BE2C (cell line): Measurements from ENCODE around the gene L3MBTL2.
A peak's percentile ranks its signal among the peaks of the same experiment; 100 is the strongest.

Experiments used
- DNase-seq: peaks from one replicate; pipeline ENCODE4 v3.0.0-alpha.2; 2020
- H3K27me3 ChIP-seq: fragments of 250-450 bp; sonication (Bioruptor Pico); 2 replicates; pipeline ENCODE4 v1.5.1; 2020; ENCODE audit warnings: mild to moderate bottlenecking
- H3K36me3 ChIP-seq: fragments of 250-450 bp; sonication (Bioruptor Pico); 2 replicates; pipeline ENCODE4 v1.5.1; 2020; ENCODE audit warnings: mild to moderate bottlenecking
- H3K4me1 ChIP-seq: fragments of 250-450 bp; sonication (Bioruptor Pico); 2 replicates; pipeline ENCODE4 v1.5.1; 2020
- H3K4me3 ChIP-seq: 2 replicates; pipeline ENCODE4 v1.5.1; 2011; ENCODE audit warnings: low read depth, low read length
- H3K9me3 ChIP-seq: fragments of 250-450 bp; sonication (Bioruptor Pico); 2 replicates; pipeline ENCODE4 v1.5.1; 2020
- CTCF ChIP-seq: IDR thresholded peaks from 2 replicates; pipeline ENCODE4 v1.5.1; 2012; ENCODE audit warnings: mild to moderate bottlenecking, low read depth, low read length

The L3MBTL2 gene

GRCh38 chr22:41203118-41203517, 2.0 kb upstream of the L3MBTL2 start:
- TF ChIP-seq CTCF, result no peak
- Histone ChIP-seq H3K9me3 (no peaks in the 10 kb centered on the region), H3K4me3 (no peak overlapping the region), H3K27me3 (no peaks in the 10 kb centered on the region; the same call in 1 of the 2 replicates), H3K4me1 (peaks cover 2% of the 10 kb centered on the region; the same call in 1 of the 2 replicates), H3K36me3 (no peaks in the 10 kb centered on the region)
- no peak for DNase-seq

- no peak overlapping the region for H3K4me3 ChIP-seq
- H3K9me3 ChIP-seq, result no peaks in the 10 kb centered on the region
- H3K27me3 ChIP-seq, result no peaks in the 10 kb centered on the region; the same call in 1 of the 2 replicates
- H3K4me1 ChIP-seq, result no peaks in the 10 kb centered on the region
- H3K36me3 ChIP-seq, result no peaks in the 10 kb centered on the region
- no peak for TF ChIP-seq CTCF
- DNase-seq, result no peak
These were observed 1.0 kb upstream of the L3MBTL2 start for GRCh38 chr22:41204066-41204465.

DNA sequence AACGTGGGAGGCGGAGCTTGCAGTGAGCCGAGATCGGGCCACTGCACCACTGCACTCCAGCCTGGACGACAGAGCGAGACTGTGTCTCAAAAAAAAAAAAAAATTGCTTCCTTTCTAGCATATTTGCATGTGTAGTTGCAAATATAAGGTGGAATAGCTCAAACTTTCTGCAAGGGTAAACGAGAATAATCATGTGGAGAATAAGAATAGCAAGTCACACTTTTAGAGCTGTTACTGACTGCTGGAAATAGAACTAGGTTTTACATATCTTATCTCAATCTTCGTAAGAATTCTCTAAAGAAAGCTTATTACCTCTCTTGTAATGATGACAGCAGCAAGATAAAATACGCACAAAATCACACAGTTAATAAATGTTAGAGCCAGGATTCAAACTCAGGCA, 1.6 kb downstream of the L3MBTL2 start:
- Histone ChIP-seq H3K27me3 (no peaks in the 10 kb centered on the region), H3K4me1 (no peaks in the 10 kb centered on the region), H3K9me3 (no peaks in the 10 kb centered on the region), H3K36me3 (peaks cover 10% of the 10 kb centered on the region; the same call in 1 of the 2 replicates), H3K4me3 (no peak overlapping the region)
- TF ChIP-seq CTCF, result no peak
- no peak for DNase-seq

- TF ChIP-seq CTCF, result no peak
- peaks cover 54% of the 10 kb centered on the region for H3K36me3 ChIP-seq
- no peak overlapping the region for H3K4me3 ChIP-seq
- no peaks in the 10 kb centered on the region for H3K27me3 ChIP-seq
- H3K4me1 ChIP-seq, result peaks cover 14% of the 10 kb centered on the region
- 0 out of 2 replicates have a peak, but pooled peaks cover 4% of the 10 kb centered on the region for H3K9me3 ChIP-seq
- DNase-seq, result no peak
These were observed 10.3 kb downstream of the L3MBTL2 start for GRCh38 chr22:41215409-41215808.

- no peak for TF ChIP-seq CTCF
These were observed 10.8 kb downstream of the L3MBTL2 start for GRCh38 chr22:41215926-41216325.

GRCh38 chr22:41216984-41217383, 11.9 kb downstream of the L3MBTL2 start:
- Histone ChIP-seq H3K9me3 (0 out of 2 replicates have a peak, but pooled peaks cover 4% of the 10 kb centered on the region), H3K27me3 (no peaks in the 10 kb centered on the region), H3K4me1 (peaks cover 14% of the 10 kb centered on the region), H3K36me3 (peaks cover 57% of the 10 kb centered on the region), H3K4me3 (peak overlapping the region; percentile 36)
- DNase-seq, result peak; percentile 44
- TF ChIP-seq CTCF, result no peak

More at GRCh38 chr22:41215926-41216325, 10.8 kb downstream of the L3MBTL2 start:
- DNase-seq, result no peak
- H3K36me3 ChIP-seq, result peaks cover 52% of the 10 kb centered on the region
- no peak overlapping the region for H3K4me3 ChIP-seq
- H3K9me3 ChIP-seq, result 0 out of 2 replicates have a peak, but pooled peaks cover 4% of the 10 kb centered on the region
- no peaks in the 10 kb centered on the region for H3K27me3 ChIP-seq
- H3K4me1 ChIP-seq, result peaks cover 14% of the 10 kb centered on the region
